ENCODE measurements around the gene LAX1. TPM values are rescaled to one million over a fixed set of nuclear protein-coding genes. Genes with fewer than 3 reads are reported as not detected.
A peak's percentile ranks its signal among the peaks of the same experiment; 100 is the strongest.
"Not testable (repeated sequence)": the region's sequence is repeated elsewhere in the genome, so short reads cannot be mapped to it uniquely, and the experiment has no call there.

Gene LAX1
- total RNA-seq, 2 experiments from 2014 or later, result 26.3 to 28.4 TPM

GRCh38 chr1:203751618-203752361 lies 13.2 kb upstream of the LAX1 start:
- peaks cover 17% of the 10 kb centered on the region for H3K4me1 Mint-ChIP-seq
- H3K27me3 Mint-ChIP-seq; DNase-seq; H3K9me3 Mint-ChIP-seq; H3K27ac Mint-ChIP-seq; ATAC-seq (ENCODE audit: low read depth); H3K36me3 Mint-ChIP-seq; H3K4me3 Mint-ChIP-seq: not testable (repeated sequence)
- POLR2A ChIA-PET, result interaction anchor here (0.7 kb wide), 2 partner anchors 12 to 138 kb away, joined by 5 read pairs; no protein-coding TSS in a partner anchor

GRCh38 chr1:203754455-203754864 lies 10.5 kb upstream of the LAX1 start:
- peak overlapping the region; percentile 40 for H3K4me3 Mint-ChIP-seq
- H3K4me1 Mint-ChIP-seq, result peaks cover 20% of the 10 kb centered on the region
- peak overlapping the region; percentile 86 for H3K27ac Mint-ChIP-seq
- H3K27me3 Mint-ChIP-seq, result no peaks in the 10 kb centered on the region
- POLR2A ChIA-PET, result interaction anchor here (0.7 to 3.3 kb wide), 2 partner anchors 10 to 675 kb away, joined by 3 to 14 read pairs; partner anchors contain the start of gene LAX1
- DNase-seq (no peak), ATAC-seq (ENCODE audit: low read depth) (peak; percentile 68)
- no peaks in the 10 kb centered on the region for H3K36me3 Mint-ChIP-seq
- H3K9me3 Mint-ChIP-seq, result no peaks in the 10 kb centered on the region

GRCh38 chr1:203756036-203756435 lies 8.9 kb upstream of the LAX1 start:
- POLR2A ChIA-PET, result interaction anchor here (3.3 kb wide), 1 partner anchor 9 kb away, joined by 14 read pairs; the partner anchor contains the start of gene LAX1
- H3K36me3 Mint-ChIP-seq, result no peaks in the 10 kb centered on the region

DNA sequence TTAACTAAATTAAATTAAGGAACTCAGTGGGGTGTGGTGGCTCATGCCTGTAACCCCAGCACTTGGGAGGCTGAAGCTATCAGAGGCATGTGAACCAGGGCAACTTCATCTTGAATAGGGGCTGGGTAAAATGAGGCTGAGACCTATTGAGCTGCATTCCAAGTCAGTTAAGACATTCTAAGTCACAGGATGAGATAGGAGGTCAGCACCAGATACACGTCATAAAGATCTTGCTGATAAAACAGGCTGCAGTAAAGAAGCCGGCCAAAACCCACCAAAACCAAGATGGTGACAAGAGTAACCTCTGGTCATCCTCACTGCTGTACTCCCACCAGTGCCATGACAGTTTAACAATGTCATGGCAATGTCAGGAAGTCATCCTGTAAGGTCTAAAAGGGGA lies 6.2 kb upstream of the LAX1 start:
- H3K9me3 Mint-ChIP-seq; ATAC-seq (ENCODE audit: low read depth); H3K36me3 Mint-ChIP-seq; POLR2A ChIA-PET; H3K27ac Mint-ChIP-seq; H3K27me3 Mint-ChIP-seq; DNase-seq; H3K4me3 Mint-ChIP-seq: not testable (repeated sequence)
- H3K4me1 Mint-ChIP-seq, result peaks cover 26% of the 10 kb centered on the region

More at GRCh38 chr1:203756036-203756435, 8.9 kb upstream of the LAX1 start:
- no peaks in the 10 kb centered on the region for H3K27me3 Mint-ChIP-seq
- H3K4me3 Mint-ChIP-seq, result no peak overlapping the region
- H3K27ac Mint-ChIP-seq, result no peak overlapping the region
- H3K4me1 Mint-ChIP-seq, result peaks cover 20% of the 10 kb centered on the region
- no peaks in the 10 kb centered on the region for H3K9me3 Mint-ChIP-seq
- ATAC-seq (ENCODE audit: low read depth) (no peak), DNase-seq (no peak)

DNA sequence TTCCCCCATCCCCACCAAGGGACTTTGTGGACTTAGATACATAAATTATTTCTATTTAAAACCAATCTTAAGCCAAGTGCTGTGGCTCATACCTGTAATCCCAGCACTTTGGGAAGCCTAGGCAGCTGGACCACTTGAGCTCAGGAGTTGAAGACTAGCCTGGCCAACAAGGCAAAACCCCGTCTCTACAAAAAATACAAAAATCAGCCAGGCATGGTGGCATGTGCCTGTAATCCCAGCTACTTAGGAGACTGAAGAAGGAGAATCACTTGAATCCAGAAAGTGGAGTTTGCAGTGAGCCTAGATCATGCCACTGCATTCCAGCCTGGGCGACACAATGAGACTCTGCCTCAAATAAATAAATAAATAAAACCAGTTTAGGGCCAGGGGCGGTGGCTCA lies 4.5 kb upstream of the LAX1 start:
- peaks cover 26% of the 10 kb centered on the region for H3K4me1 Mint-ChIP-seq
- H3K27me3 Mint-ChIP-seq, result no peaks in the 10 kb centered on the region
- DNase-seq (no peak), ATAC-seq (ENCODE audit: low read depth) (no peak)
- POLR2A ChIA-PET, result interaction anchor here (0.7 kb wide), 1 partner anchor 49 kb away, joined by 3 read pairs; no protein-coding TSS in a partner anchor
- H3K9me3 Mint-ChIP-seq, result no peaks in the 10 kb centered on the region
- no peaks in the 10 kb centered on the region for H3K36me3 Mint-ChIP-seq
- H3K4me3 Mint-ChIP-seq, result no peak overlapping the region
- H3K27ac Mint-ChIP-seq, result no peak overlapping the region

DNA sequence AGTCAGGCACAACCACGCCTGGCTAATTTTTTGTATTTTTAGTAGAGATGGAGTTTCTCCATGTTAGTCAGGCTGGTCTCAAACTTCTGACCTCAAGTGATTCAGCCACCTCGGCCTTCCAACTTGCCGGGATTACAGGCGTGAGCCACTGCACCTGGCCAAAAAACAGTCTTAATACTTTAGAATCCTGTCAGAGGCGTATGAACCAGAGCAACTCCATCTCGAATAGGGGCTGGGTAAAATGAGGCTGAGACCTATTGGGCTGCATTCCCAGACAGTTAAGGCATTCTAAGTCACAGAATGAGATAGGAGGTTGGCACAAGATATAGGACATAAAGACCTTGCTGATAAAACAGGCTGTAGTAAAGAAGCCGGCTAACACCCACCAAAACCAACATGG lies 3.0 kb upstream of the LAX1 start:
- H3K27me3 Mint-ChIP-seq; H3K36me3 Mint-ChIP-seq; ATAC-seq (ENCODE audit: low read depth); DNase-seq; H3K4me3 Mint-ChIP-seq; H3K9me3 Mint-ChIP-seq; H3K27ac Mint-ChIP-seq: not testable (repeated sequence)
- peaks cover 31% of the 10 kb centered on the region for H3K4me1 Mint-ChIP-seq
- POLR2A ChIA-PET, result interaction anchor here (0.7 kb wide), 1 partner anchor 526 kb away, joined by 3 read pairs; no protein-coding TSS in a partner anchor

DNA sequence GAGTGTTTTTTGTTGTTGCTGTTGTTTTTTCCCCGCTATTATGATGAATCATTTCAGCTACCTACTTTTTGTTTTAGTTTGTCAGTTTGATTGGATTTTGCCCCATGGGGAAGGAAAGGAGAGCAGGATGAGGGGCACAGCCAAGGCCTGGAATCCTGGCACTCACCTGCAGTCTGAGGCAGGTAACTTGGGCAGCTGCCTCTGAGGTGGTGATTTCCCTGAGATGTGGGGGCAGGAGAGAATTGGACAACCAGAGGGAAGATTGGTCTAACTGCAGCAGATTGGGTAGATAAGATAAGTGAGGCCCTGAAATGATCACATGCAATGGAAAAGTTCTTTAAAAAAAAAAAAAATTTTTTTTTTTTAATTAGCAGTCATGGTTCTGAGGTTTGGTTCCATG lies 1.5 kb upstream of the LAX1 start:
- POLR2A ChIA-PET, result interaction anchor here (1.6 to 2.3 kb wide), 2 partner anchors 10 to 28 kb away, joined by 4 to 8 read pairs; no protein-coding TSS in a partner anchor
- DNase-seq, result no peak
- no peak for ATAC-seq (ENCODE audit: low read depth)
- Mint-ChIP-seq H3K36me3 (peaks cover 8% of the 10 kb centered on the region), H3K4me1 (peaks cover 37% of the 10 kb centered on the region), H3K4me3 (peak overlapping the region; percentile 23), H3K27me3 (no peaks in the 10 kb centered on the region), H3K27ac (peak overlapping the region; percentile 99), H3K9me3 (no peaks in the 10 kb centered on the region)

- POLR2A ChIA-PET, result interaction anchor here (0.8 to 3.2 kb wide), 25 partner anchors 9 to 744 kb away, joined by 3 to 16 read pairs (median 4); no protein-coding TSS in a partner anchor
- peak overlapping the region; percentile 94 for H3K4me3 Mint-ChIP-seq
- DNase-seq, result peak; percentile 34
- no peaks in the 10 kb centered on the region for H3K27me3 Mint-ChIP-seq
- peaks cover 11% of the 10 kb centered on the region for H3K36me3 Mint-ChIP-seq
- H3K27ac Mint-ChIP-seq, result peak overlapping the region; percentile 99
- peak; percentile 1 for ATAC-seq (ENCODE audit: low read depth)
- peaks cover 38% of the 10 kb centered on the region for H3K4me1 Mint-ChIP-seq
- H3K9me3 Mint-ChIP-seq, result no peaks in the 10 kb centered on the region
Observed at GRCh38 chr1:203764105-203765028, 616 bp upstream of the LAX1 start.

DNA sequence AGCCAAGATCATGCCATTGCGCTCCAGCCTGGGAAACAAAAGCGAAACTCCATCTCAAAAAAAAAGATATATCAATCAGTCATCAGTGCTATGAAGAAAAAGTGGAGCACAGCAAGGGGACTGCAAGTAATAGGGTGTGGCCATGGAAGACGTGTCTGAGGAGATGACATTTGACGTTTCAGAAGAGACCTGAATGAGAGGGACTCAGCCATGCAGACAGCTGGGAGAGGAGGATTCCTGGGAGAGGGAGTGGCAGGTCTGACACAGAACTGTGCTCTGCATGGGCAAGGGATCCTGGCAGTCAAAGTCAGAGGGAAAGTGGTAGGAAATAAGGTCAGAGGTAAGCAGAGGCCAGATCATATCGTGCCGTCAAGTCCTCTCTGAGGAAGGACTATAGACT lies 3.3 kb downstream of the LAX1 start:
- H3K36me3 Mint-ChIP-seq, result peaks cover 31% of the 10 kb centered on the region
- peak overlapping the region; percentile 70 for H3K27ac Mint-ChIP-seq
- no peaks in the 10 kb centered on the region for H3K27me3 Mint-ChIP-seq
- ATAC-seq (ENCODE audit: low read depth) (no peak), DNase-seq (no peak)
- H3K4me1 Mint-ChIP-seq, result peaks cover 39% of the 10 kb centered on the region
- H3K9me3 Mint-ChIP-seq, result no peaks in the 10 kb centered on the region
- POLR2A ChIA-PET, result no interaction called here
- H3K4me3 Mint-ChIP-seq, result peak overlapping the region; percentile 39

DNA sequence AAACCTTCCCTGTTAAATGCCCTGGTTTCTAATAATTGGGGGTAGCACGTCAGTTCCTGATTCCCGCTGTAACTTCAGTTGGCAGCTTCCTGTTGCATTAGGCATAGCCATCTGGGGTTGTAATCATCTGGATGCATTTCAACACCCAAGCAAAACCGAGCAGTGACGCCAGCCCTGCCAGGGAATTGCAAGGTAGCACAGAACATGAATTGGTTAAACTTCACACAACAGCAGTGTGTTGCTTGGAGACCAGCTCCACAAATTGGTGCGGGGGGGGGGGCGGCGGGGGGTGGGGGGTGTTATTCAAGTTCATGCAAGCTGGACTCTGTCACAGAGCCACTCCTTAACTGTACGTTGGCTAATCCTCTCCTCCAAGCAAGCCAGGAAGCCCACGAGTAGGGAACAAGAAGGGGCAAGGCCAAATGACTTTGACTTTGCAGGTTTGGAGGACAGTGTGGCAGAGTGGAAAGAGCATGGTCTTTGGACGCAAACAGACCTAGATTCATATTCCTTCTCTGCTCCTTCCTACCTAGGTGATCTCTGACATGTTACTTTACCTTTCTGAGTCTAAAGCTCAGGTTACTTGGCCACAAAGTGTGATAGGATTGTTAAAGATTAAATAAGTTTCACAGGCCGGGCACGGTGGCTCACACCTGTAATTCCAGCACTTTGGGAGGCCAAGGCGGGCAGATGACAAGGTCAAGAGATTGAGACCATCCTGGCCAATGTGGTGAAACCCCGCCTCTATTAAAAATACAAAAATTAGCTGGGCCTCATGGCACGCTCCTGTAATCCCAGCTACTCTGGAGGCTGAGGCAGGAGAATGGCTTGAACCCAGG lies 4.7 kb downstream of the LAX1 start:
- H3K36me3 Mint-ChIP-seq, result peaks cover 39% of the 10 kb centered on the region
- ATAC-seq (ENCODE audit: low read depth), result no peak
- no peak overlapping the region for H3K4me3 Mint-ChIP-seq
- DNase-seq, result no peak
- POLR2A ChIA-PET, result no interaction called here
- no peaks in the 10 kb centered on the region for H3K9me3 Mint-ChIP-seq
- no peak overlapping the region for H3K27ac Mint-ChIP-seq
- H3K27me3 Mint-ChIP-seq, result no peaks in the 10 kb centered on the region
- H3K4me1 Mint-ChIP-seq, result peaks cover 27% of the 10 kb centered on the region

DNA sequence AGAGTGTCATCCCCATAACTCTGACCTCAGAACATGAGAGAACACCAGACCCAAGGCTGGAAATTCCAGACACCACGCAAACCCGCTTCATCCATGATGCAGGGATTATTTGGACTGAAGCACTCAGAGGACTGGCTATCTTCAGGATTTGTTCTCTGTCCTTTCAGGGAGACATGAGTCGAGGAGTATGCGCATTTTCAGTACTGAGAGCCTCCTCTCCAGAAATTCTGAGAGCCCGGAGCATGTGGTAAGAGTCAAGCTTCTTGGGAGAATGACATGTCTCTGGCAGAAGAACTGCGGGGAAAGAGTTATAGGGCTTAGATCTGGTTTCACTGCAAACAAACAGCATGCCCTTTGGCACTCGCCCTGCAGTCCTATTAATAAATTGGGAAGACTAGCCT lies 6.9 kb downstream of the LAX1 start:
- no peak overlapping the region for H3K4me3 Mint-ChIP-seq
- POLR2A ChIA-PET, result no interaction called here
- DNase-seq, result no peak
- no peak overlapping the region for H3K27ac Mint-ChIP-seq
- no peak for ATAC-seq (ENCODE audit: low read depth)
- H3K4me1 Mint-ChIP-seq, result peaks cover 19% of the 10 kb centered on the region
- no peaks in the 10 kb centered on the region for H3K27me3 Mint-ChIP-seq
- no peaks in the 10 kb centered on the region for H3K9me3 Mint-ChIP-seq
- peaks cover 55% of the 10 kb centered on the region for H3K36me3 Mint-ChIP-seq

- Mint-ChIP-seq H3K4me1 (peaks cover 19% of the 10 kb centered on the region), H3K27ac (no peak overlapping the region), H3K27me3 (no peaks in the 10 kb centered on the region), H3K9me3 (no peaks in the 10 kb centered on the region), H3K4me3 (no peak overlapping the region), H3K36me3 (peaks cover 53% of the 10 kb centered on the region)
- ATAC-seq (ENCODE audit: low read depth), result no peak
- POLR2A ChIA-PET, result interaction anchor here (1.4 kb wide), 1 partner anchor 9 kb away, joined by 4 read pairs; the partner anchor contains the start of gene LAX1
- DNase-seq, result no peak
Observed at GRCh38 chr1:203772836-203773235, 7.9 kb downstream of the LAX1 start.
